ENCODE data around the gene CLCN6.

DNA sequence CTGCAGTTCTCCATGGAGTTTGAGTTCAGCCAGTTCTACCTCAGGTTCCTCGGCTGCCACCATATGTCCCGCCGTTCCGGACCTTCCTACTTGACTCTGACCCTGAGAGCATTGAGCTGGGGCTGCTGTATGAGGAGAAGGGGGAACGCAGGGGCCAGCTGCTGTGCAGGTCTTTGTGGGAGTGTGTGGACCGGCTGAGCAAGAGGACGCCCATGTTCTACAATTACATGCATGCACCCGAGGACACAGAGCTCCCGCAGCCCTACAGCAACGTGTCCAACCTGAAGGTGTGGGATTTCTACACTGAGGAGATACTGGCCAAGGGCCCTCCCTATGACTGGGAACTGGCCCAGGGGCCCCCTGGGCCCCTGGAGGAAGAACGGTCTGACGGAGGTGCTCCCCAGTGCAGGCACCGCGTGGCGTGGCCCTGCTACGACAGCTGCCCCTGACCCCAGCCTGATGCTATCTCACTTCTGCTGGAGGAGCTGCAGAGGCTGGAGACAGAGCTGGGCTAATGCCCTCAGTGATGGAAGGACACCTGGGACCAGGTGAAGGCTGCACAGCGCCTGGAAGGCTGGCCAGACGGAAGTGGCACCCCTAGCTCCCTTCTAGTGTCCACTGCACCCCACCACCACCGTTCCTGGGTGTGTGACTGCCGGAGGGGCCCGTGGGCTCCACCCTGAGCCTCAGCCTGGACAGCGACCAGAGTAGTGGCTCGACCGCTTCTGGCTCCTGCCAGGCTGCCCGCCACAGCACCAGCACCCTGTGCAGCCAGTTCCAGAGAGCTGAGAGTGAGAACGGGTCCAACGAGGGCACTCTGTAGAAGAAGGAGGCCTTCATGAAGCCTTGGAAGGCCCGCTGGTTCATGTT, 73.6 kb downstream of the CLCN6 start:
- TF ChIP-seq GATA2 (IDR thresholded peaks at IDR 0.05; ENCODE audit: low read depth, low read length) (no peak), GATA3 (IDR thresholded peaks at IDR 0.05; ENCODE audit: low read depth, low read length) (no peak)

Data from SH-SY5Y (cell line).